K562 (cell line): Measurements from ENCODE around the gene EIPR1.
"Not testable (repeated sequence)": the region's sequence is repeated elsewhere in the genome, so short reads cannot be mapped to it uniquely, and the experiment has no call there.

Experiments
- EZH2 ChIP-seq: IDR thresholded peaks from 2 replicates; pipeline ENCODE4 v1.6.1; 2012; ENCODE audit warnings: low read depth, mild to moderate bottlenecking, inconsistent platforms, low read length, borderline replicate concordance
- LEF1 ChIP-seq: fragments of 450-650 bp; IDR thresholded peaks from 2 replicates; pipeline ENCODE4 v1.6.1; 2016; ENCODE audit warnings: mild to moderate bottlenecking
- TF ChIP-seq, protein P1 (sequence below): sonication (generic); formaldehyde crosslinking; IDR thresholded peaks from 2 replicates; pipeline ENCODE4 v1.8.0; 2022; ENCODE audit warnings: missing genetic modification reagents, mild to moderate bottlenecking, moderate library complexity, borderline replicate concordance
- TF ChIP-seq, protein P2 (sequence below): fragments of 450-650 bp; formaldehyde crosslinking; IDR thresholded peaks from 2 replicates; pipeline ENCODE4 v1.4.0; 2022; ENCODE audit warnings: missing genetic modification characterization

DNA sequence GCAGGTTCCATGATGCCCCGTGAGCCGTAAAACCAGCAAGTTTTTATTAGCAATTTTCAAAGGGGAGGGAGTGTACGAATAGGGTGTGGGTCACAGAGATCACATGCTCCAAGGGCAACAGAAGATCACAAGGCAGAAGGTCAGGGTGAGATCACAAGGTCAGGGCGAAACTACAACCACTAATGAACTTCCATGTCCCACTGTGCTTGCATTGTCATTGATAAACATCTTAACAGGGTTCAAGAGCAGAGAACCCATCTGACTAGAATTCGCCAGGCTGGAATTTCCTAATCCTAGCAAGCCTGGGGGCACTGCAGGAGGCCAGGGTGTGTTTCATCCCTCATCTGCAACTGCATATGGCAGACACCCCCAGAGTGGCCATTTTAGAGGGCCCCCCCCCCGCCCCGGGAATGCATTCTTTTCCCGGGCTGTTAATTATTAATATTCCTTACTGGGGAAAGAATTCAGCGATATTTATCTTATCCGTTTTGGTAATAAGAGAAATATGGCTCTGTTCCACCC is 178.9 kb downstream of the EIPR1 start:
- TF ChIP-seq LEF1, EZH2: not testable (repeated sequence)
- TF ChIP-seq, protein P1, sequence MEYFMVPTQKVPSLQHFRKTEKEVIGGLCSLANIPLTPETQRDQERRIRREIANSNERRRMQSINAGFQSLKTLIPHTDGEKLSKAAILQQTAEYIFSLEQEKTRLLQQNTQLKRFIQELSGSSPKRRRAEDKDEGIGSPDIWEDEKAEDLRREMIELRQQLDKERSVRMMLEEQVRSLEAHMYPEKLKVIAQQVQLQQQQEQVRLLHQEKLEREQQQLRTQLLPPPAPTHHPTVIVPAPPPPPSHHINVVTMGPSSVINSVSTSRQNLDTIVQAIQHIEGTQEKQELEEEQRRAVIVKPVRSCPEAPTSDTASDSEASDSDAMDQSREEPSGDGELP = not testable (repeated sequence)
- TF ChIP-seq, protein P2, sequence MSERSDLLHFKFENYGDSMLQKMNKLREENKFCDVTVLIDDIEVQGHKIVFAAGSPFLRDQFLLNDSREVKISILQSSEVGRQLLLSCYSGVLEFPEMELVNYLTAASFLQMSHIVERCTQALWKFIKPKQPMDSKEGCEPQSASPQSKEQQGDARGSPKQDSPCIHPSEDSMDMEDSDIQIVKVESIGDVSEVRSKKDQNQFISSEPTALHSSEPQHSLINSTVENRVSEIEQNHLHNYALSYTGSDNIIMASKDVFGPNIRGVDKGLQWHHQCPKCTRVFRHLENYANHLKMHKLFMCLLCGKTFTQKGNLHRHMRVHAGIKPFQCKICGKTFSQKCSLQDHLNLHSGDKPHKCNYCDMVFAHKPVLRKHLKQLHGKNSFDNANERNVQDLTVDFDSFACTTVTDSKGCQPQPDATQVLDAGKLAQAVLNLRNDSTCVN (CRISPR knock-in tag) = not testable (repeated sequence)
